HG03558 (cell line): ENCODE measurements around the gene VAV2.
"Not testable (repeated sequence)": the region's sequence is repeated elsewhere in the genome, so short reads cannot be mapped to it uniquely, and the experiment has no call there.

ENCODE experiments used
- ATAC-seq: cut with Tn5 transposase; IDR thresholded peaks from one replicate; pipeline ENCODE4 v1.9.1; 2021; ENCODE audit warnings: moderate number of reproducible peaks; ENCODE audit not compliant: unreplicated experiment; ENCODE audit errors: extremely low read depth

VAV2 gene

DNA sequence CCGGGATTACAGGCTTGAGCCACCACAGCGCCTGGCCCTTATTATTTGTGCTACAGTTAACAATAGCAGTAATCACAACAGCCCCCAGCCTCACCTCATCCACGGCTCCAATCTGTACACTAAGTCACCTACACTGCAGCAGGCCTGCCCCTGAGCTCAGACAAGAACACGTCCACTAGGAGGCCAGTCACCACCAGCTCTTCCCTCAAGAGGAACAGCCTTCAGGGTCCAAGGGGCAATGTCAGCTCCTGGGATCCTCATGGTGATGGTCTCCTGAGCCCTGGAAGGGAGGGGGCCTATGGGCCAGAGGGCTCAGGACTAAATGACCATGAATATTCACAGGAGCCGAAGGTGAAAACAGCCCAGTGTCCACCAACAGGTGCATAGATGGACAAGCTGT lies 67.7 kb downstream of the VAV2 start:
- no peak for ATAC-seq

GRCh38 chr9:133923608-133924007 lies 68.5 kb downstream of the VAV2 start:
- not testable (repeated sequence) for ATAC-seq

GRCh38 chr9:133921866-133922265 lies 70.3 kb downstream of the VAV2 start:
- ATAC-seq: no peak

GRCh38 chr9:133920471-133920870 lies 71.7 kb downstream of the VAV2 start:
- no peak for ATAC-seq

GRCh38 chr9:133919253-133920115 lies 72.6 kb downstream of the VAV2 start:
- ATAC-seq: no peak

DNA sequence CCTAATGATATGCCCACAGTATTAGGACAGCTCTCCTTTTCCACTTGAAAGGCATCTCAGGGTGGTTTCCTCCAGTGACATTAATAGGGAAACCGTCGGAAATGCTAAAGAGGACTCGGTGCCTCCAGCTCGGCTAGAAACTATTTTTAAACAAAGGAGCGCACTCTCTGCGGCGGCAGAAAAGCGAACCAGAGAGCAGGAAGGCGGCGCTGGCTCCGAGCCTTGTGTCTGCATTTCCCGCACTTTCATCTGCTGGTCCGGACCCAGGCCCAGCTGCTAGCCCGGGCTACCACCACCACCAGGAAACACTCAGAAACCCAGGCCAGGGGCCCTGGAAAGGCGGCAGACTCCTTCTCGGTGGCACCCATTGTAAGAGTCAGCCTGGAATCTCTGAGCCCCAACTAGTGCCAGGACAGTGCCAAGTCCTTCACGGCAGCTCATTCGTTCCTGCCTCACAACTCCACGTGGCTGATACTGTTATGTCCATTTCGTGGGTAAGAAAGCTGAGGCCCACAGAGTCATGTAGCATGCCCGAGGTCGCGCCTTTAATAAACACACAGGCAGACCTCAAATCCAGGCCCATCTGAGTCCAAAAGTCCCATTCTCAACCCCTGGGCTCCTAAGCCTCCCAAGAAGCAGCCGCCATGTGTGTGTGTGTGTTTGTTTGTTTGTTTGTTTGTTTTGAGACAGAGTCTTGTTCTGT lies 73.9 kb downstream of the VAV2 start:
- ATAC-seq: no peak

- no peak for ATAC-seq
These were observed 74.7 kb downstream of the VAV2 start for GRCh38 chr9:133917375-133917774.

DNA sequence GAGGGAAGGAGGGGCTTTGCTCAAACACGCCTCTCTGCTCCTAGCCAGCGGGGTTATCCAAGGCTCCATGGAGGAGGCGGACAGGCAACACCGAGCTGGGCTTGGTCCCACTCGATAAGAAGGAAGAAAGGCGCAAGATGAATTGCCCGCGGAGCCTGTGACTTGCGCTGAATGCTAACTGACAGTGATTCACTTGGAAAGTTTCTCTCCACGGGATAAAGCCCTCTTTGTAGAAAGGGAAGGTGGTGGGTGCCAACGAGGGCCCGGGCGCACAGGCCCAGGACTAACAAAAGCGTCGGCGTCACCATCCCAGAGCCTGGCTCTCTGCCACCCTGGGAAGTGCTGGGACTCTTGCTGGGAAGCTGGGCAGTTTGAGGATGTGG lies 76.0 kb downstream of the VAV2 start:
- no peak for ATAC-seq

DNA sequence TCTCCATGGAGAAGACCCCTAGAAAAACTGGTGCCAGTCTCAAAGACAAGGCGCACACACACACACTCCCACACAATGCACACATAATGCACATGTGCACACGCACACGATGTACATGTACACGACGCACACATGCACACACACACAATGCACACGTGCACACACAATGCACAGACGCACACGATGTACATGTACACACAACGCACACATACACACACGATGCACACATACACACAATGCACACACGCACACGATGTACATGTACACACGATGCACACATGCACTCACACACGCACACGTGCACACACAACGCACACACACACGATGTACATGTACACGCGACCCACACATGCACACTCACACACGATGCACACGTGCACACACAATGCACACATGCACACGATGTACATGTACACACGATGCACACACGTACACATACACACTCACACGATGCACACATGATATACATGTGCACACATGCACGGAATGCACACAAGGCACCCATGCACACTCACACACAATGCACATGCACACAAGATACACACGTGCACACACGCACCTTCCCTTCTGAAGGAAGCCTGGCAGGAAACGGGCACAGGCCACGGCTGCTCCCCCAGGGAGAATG lies 76.5 kb downstream of the VAV2 start:
- ATAC-seq: no peak

DNA sequence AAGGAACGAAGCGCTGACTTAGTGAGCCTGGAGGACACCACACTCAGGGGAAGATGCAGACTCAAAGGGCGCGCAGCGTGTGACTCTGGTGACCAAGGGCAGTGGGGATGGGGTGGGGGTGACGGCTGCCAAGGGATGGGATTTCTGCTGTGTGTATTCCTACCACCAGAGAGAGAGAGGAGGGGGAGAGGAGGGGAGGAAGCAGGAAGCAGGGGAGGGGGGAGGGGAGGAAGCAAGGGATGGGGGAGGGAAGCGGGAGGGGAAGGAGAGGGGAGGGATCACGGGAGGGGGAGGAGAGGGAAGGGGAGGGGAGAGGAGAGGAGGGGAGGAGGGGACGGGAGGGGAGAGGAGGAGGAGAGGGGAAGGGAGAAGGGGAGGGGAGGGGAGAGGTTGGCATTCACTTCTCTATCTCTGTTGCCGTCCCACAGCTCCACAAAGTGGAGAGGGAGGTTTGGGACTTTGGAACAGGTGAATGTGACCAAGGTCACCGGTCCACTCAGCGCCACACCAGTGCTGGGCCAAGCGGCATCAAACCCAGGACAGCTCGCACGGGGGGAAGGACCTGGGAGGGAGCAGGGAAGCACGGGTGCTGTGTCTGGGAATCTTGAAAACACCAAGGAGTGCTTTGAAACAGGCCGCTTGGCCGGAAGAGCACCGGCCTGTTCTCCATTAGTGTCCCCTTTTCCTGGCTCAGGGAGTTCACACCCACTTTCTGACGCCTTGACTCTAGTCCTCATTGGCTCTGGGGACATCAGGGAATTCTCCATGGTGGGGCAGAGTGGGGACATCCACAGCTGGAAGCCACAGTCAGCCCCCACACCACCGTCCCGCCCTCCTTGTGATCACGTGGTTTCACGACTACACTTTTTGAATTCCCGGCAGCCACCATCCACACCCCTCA lies 77.4 kb downstream of the VAV2 start:
- no peak for ATAC-seq

GRCh38 chr9:133913571-133914369 lies 78.4 kb downstream of the VAV2 start:
- ATAC-seq: no peak

GRCh38 chr9:133910855-133911514 lies 81.1 kb downstream of the VAV2 start:
- no peak for ATAC-seq

DNA sequence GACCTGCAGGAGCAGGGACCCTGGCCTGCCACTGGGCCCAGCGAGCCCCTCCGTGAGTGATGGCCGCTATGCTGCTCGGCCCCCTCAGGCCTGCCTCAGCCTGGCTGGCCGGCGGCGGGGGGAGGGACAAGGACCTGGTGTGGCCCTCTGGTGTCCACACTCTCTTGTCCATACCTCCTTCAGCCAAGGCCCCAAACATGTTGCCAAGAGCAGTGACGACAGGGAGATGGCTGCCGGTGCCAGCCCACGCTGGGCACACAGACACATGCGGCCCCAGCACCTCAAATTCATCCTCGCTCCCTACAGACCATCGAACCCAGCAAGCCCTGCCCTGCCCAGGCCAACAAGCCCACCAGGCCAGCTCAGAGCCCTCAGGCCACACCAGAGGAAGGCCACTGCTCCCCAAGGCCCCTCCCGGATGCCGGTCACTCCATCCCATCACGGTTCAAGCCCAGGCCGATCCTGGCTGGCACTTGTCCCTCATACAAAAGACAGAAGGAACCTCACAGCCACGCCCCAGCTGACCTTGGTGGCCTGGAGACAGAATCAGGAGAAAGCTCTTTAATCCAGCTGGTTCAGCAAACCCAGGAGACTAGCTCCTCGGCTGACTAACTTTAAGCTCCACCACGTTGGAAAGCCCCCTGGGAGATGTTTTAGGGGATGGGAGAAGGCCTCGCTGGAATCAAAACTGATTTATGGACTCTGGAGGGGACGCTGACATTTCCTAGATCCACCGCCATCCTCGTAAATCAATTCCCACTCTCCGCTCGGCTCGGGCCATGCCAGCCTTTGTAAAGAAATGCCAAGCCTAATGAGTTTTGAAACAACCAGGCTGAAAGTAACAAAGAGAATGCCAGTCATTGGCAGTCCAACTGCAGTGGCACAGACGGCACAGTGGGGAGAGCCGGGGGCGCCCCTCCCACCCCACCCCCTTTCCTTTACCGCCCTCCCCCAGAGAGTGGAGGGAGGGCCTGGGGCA lies 84.9 kb downstream of the VAV2 start:
- ATAC-seq: no peak

GRCh38 chr9:133906218-133906617 lies 85.9 kb downstream of the VAV2 start:
- no peak for ATAC-seq

DNA sequence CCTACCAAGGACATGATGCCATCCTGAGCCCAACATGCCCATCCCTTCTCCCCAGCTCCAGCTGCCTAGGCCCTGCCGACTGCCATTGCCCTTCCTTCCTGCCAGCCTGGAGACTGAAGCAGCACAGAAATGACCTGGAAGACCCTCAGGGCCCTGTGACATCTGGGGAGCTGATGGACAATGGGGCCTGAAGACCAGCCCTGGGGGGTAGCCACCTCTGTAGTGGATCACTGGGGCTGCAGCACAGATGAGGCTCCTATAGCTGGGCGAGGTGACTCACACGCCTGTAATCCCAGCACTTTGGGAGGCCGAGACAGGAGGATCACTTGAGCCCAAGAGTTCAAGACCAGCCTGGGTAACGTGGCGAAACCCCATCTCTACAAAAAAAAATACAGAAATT lies 86.6 kb downstream of the VAV2 start:
- ATAC-seq: no peak

GRCh38 chr9:133904346-133905090 lies 87.6 kb downstream of the VAV2 start:
- ATAC-seq: no peak

GRCh38 chr9:133901184-133901835 lies 90.8 kb downstream of the VAV2 start:
- no peak for ATAC-seq
